NCI-H1092 (cell line): ENCODE results near the gene CELF2.

Experiments
- DNase-seq: peaks from one replicate; lab custom pipeline; 2025; lab: John Stamatoyannopoulos, UW

Gene CELF2

GRCh38 chr10:11301571-11302111, 284.0 kb downstream of the CELF2 start:
- DNase-seq = no peak

- DNase-seq = no peak
Observed at GRCh38 chr10:11302181-11302580, 284.5 kb downstream of the CELF2 start.

- DNase-seq = no peak
Observed at GRCh38 chr10:11303361-11304170, 285.9 kb downstream of the CELF2 start.

GRCh38 chr10:11304906-11305585, 287.4 kb downstream of the CELF2 start:
- no peak for DNase-seq

GRCh38 chr10:11305825-11306593, 288.3 kb downstream of the CELF2 start:
- no peak for DNase-seq

GRCh38 chr10:11307004-11307403, 289.3 kb downstream of the CELF2 start:
- DNase-seq = no peak

GRCh38 chr10:11307937-11308336, 290.3 kb downstream of the CELF2 start:
- DNase-seq = no peak

GRCh38 chr10:11311027-11311426, 293.4 kb downstream of the CELF2 start:
- DNase-seq = no peak

GRCh38 chr10:11313463-11313862, 295.8 kb downstream of the CELF2 start:
- no peak for DNase-seq

- DNase-seq = no peak
Observed at GRCh38 chr10:11317936-11318670, 300.4 kb downstream of the CELF2 start.

- no peak for DNase-seq
Observed at GRCh38 chr10:11318826-11319598, 301.3 kb downstream of the CELF2 start.

GRCh38 chr10:11319990-11320602, 302.4 kb downstream of the CELF2 start:
- no peak for DNase-seq

- DNase-seq = no peak
Observed at GRCh38 chr10:11320809-11321520, 303.3 kb downstream of the CELF2 start.

- DNase-seq = no peak
Observed at GRCh38 chr10:11322698-11323097, 305.0 kb downstream of the CELF2 start.

- DNase-seq = no peak
Observed at GRCh38 chr10:11324761-11325321, 307.2 kb downstream of the CELF2 start.

- no peak for DNase-seq
Observed at GRCh38 chr10:11325817-11326216, 308.1 kb downstream of the CELF2 start.

- no peak for DNase-seq
Observed at GRCh38 chr10:11326241-11326640, 308.6 kb downstream of the CELF2 start.

- DNase-seq = no peak
Observed at GRCh38 chr10:11326913-11327616, 309.4 kb downstream of the CELF2 start.
